Caco-2 (cell line): ENCODE measurements around the gene MAP3K8. TPM values are rescaled to one million over a fixed set of nuclear protein-coding genes. Genes with fewer than 3 reads are reported as not detected.

Source experiments
- BruUV-seq: library from RNA; stranded (reverse); fragments of 400-500 nt; replicated peaks from 2 replicates; lab custom pipeline; 2021; lab: Mats Ljungman, UMichigan
- CTCF ChIA-PET: fragments of 300-600 bp; sonication (Branson Sonifier 250); formaldehyde crosslinking; loops from one replicate; lab custom pipeline; 2022; ENCODE audit warnings: antibody characterized with exemption; lab: Charles Lee
- POLR2A ChIA-PET: fragments of 300-600 bp; sonication (Branson Sonifier 250); formaldehyde crosslinking; loops from one replicate; lab custom pipeline; 2022; ENCODE audit warnings: antibody characterized with exemption; lab: Charles Lee
- DNase-seq, 2 experiments: peaks; one replicate each; pipeline versions ENCODE4 v3.0.0 to v3.0.0-alpha.2; 2020 to 2022
- H3K27me3 ChIP-seq: replicated peaks from 2 replicates; pipeline ENCODE4 v1.6.0; 2011; ENCODE audit warnings: low read length; ENCODE audit not compliant: control insufficient read depth, insufficient read depth
- H3K36me3 ChIP-seq: 2 replicates; pipeline ENCODE4 v1.5.1; 2011; ENCODE audit warnings: low read length; ENCODE audit not compliant: control insufficient read depth, insufficient read depth
- H3K4me1 ChIP-seq: fragments of 250-450 bp; sonication (Bioruptor Pico); 2 replicates; pipeline ENCODE4 v1.5.1; 2020; ENCODE audit warnings: mild to moderate bottlenecking
- H3K4me3 ChIP-seq: 2 replicates; pipeline ENCODE4 v1.5.1; 2011; ENCODE audit warnings: low read depth, mild to moderate bottlenecking, control low read depth, low read length
- H3K9me3 ChIP-seq: fragments of 250-450 bp; sonication (Bioruptor Pico); 2 replicates; pipeline ENCODE4 v1.5.1; 2020; ENCODE audit warnings: mild to moderate bottlenecking, moderate library complexity
- H3K27ac Mint-ChIP-seq: one replicate; pipeline ENCODE4 v1.8.0; 2022; ENCODE audit warnings: mixed read lengths; ENCODE audit not compliant: unreplicated experiment
- H3K27me3 Mint-ChIP-seq: one replicate; pipeline ENCODE4 v1.8.0; 2022; ENCODE audit warnings: mixed read lengths; ENCODE audit not compliant: insufficient read depth, unreplicated experiment
- H3K36me3 Mint-ChIP-seq: one replicate; pipeline ENCODE4 v1.8.0; 2022; ENCODE audit warnings: mild to moderate bottlenecking, mixed read lengths; ENCODE audit not compliant: insufficient read depth, unreplicated experiment
- H3K4me1 Mint-ChIP-seq: one replicate; pipeline ENCODE4 v1.8.0; 2022; ENCODE audit warnings: low read depth, mixed read lengths; ENCODE audit not compliant: unreplicated experiment
- H3K4me3 Mint-ChIP-seq: one replicate; pipeline ENCODE4 v1.8.0; 2022; ENCODE audit warnings: mild to moderate bottlenecking, moderate library complexity, mixed read lengths; ENCODE audit not compliant: unreplicated experiment
- H3K9me3 Mint-ChIP-seq: one replicate; pipeline ENCODE4 v1.8.0; 2022; ENCODE audit warnings: mixed read lengths; ENCODE audit not compliant: unreplicated experiment
- intact Hi-C: fragments of 100-400 bp; cut with micrococcal nuclease; formaldehyde crosslinking; loops from one replicate; pipeline ENCODE4 v1.10.0; 2022; ENCODE audit not compliant: unreplicated experiment
- total RNA-seq: library from RNA; stranded (reverse); gene quantifications from 2 replicates; pipeline ENCODE4 v1.2.3, GENCODE V29; 2022
- TF ChIP-seq, protein P1 (sequence below), 2 experiments: fragments of 200-600 bp in 1 of 2; IDR thresholded peaks; 1 replicate in 1 of 2; 2 replicates in 1 of 2; pipeline versions ENCODE4 v1.5.1 to v1.8.0; 2011 to 2022; ENCODE audit warnings: antibody characterized with exemption in 1 of 2, control low read depth in 1 of 2, inconsistent platforms in 1 of 2, low read depth in 1 of 2, low read length in 1 of 2, mild to moderate bottlenecking in 1 of 2, moderate library complexity in 1 of 2; ENCODE audit not compliant: insufficient read depth in 1 of 2, severe bottlenecking in 1 of 2, unreplicated experiment in 1 of 2

Gene MAP3K8
- total RNA-seq, 1 experiment from 2014 or later, result 17.9 TPM

DNA sequence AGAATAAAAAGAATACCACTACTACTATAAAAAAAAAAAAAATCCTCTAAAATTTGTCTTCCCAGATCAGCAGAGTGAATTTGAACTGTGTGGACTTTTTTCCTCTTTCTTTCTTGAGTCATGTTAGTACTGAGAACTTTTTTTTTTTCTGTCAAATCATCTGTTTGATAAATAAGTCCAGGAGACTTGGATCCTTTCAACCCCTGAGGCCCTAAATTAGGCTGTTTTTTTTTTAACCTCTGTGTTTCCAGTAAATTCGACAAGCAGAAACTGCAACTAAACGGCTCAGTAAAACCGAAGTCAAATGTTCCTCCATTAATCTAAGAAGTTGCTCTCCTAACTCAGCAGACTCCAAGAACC is 2.7 kb downstream of the MAP3K8 start:
- DNase-seq, result no peak
- H3K4me3 ChIP-seq, result no peak overlapping the region
- intact Hi-C loops, result no loop called here
- peaks cover 70% of the 10 kb centered on the region for H3K36me3 Mint-ChIP-seq
- peaks cover 3% of the 10 kb centered on the region; the same call in 1 of the 2 replicates for H3K36me3 ChIP-seq
- TF ChIP-seq, protein P1, sequence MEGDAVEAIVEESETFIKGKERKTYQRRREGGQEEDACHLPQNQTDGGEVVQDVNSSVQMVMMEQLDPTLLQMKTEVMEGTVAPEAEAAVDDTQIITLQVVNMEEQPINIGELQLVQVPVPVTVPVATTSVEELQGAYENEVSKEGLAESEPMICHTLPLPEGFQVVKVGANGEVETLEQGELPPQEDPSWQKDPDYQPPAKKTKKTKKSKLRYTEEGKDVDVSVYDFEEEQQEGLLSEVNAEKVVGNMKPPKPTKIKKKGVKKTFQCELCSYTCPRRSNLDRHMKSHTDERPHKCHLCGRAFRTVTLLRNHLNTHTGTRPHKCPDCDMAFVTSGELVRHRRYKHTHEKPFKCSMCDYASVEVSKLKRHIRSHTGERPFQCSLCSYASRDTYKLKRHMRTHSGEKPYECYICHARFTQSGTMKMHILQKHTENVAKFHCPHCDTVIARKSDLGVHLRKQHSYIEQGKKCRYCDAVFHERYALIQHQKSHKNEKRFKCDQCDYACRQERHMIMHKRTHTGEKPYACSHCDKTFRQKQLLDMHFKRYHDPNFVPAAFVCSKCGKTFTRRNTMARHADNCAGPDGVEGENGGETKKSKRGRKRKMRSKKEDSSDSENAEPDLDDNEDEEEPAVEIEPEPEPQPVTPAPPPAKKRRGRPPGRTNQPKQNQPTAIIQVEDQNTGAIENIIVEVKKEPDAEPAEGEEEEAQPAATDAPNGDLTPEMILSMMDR (IDR thresholded peaks at IDR 0.05; ENCODE audit: insufficient read depth in 1 of 2, low read depth in 1 of 2, low read length in 1 of 2, severe bottlenecking in 1 of 2, unreplicated experiment in 1 of 2), result no peak
- POLR2A ChIA-PET, result no interaction called here
- no peaks in the 10 kb centered on the region for H3K9me3 ChIP-seq
- no TSS peak for BruUV-seq
- H3K27me3 Mint-ChIP-seq, result no peaks in the 10 kb centered on the region
- CTCF ChIA-PET, result interaction anchor here (0.9 to 2.2 kb wide), 3 partner anchors 99 to 154 kb away, joined by 3 to 7 read pairs (median 4); no protein-coding TSS in a partner anchor
- H3K4me3 Mint-ChIP-seq, result peak overlapping the region; percentile 92
- peak overlapping the region; percentile 58 for H3K27ac Mint-ChIP-seq
- H3K4me1 Mint-ChIP-seq, result peaks cover 49% of the 10 kb centered on the region
- H3K4me1 ChIP-seq, result peaks cover 37% of the 10 kb centered on the region
- no peaks in the 10 kb centered on the region for H3K27me3 ChIP-seq
- no peaks in the 10 kb centered on the region for H3K9me3 Mint-ChIP-seq

DNA sequence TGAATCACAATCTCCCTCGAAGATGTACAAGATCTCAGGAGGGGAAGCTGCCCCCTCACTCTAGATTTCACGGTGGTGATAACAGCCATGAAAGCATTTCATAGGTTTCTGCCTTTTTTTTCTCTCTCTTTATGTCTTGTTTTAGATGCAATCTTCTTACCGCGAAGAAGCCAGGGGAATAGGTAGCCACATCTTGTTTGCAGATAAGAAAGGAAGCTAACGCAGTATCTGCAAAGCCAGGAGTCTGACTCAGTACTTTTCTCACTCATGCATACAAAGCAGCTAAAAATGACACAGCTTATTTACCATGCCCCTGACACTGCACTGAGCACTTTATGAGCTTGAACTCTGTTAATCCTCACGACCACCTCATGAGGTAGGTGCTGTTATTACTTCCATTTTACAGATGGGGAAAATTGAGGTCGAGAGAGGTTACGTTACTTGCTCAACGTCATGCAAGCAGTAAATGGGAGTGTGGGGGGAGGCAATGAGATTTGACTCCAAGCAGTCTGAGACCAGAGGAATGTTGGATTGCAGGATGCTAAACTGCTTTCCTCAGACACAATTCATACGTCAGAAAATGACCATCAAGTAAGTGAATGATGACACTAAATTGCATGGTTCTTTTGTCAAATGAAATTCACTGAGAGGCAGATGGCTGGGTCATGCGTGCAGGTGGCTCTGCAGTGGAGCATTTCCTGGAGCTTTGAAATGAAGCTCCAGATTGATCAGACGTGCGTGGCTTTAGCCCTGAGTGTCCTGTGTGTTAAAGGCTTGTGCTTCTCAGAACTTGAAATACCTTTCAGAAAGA is 3.3 kb downstream of the MAP3K8 start:
- Mint-ChIP-seq H3K27ac (peak overlapping the region; percentile 58), H3K9me3 (no peaks in the 10 kb centered on the region), H3K36me3 (peaks cover 76% of the 10 kb centered on the region), H3K4me1 (peaks cover 53% of the 10 kb centered on the region), H3K27me3 (no peaks in the 10 kb centered on the region), H3K4me3 (peak overlapping the region; percentile 92)
- POLR2A ChIA-PET, result interaction anchor here (0.5 to 1.9 kb wide), 3 partner anchors 14 to 88 kb away, joined by 3 to 13 read pairs (median 8); no protein-coding TSS in a partner anchor
- BruUV-seq, result no TSS peak
- Histone ChIP-seq H3K4me3 (no peak overlapping the region), H3K9me3 (no peaks in the 10 kb centered on the region), H3K27me3 (no peaks in the 10 kb centered on the region), H3K4me1 (peaks cover 35% of the 10 kb centered on the region), H3K36me3 (peaks cover 3% of the 10 kb centered on the region; the same call in 1 of the 2 replicates)
- TF ChIP-seq, protein P1 (IDR thresholded peaks at IDR 0.05; ENCODE audit: insufficient read depth in 1 of 2, low read depth in 1 of 2, low read length in 1 of 2, severe bottlenecking in 1 of 2, unreplicated experiment in 1 of 2), result no peak
- intact Hi-C loops, result no loop called here
- DNase-seq, result no peak
- CTCF ChIA-PET, result interaction anchor here (0.9 to 2.2 kb wide), 6 partner anchors 14 to 154 kb away, joined by 3 to 10 read pairs (median 6); no protein-coding TSS in a partner anchor

DNA sequence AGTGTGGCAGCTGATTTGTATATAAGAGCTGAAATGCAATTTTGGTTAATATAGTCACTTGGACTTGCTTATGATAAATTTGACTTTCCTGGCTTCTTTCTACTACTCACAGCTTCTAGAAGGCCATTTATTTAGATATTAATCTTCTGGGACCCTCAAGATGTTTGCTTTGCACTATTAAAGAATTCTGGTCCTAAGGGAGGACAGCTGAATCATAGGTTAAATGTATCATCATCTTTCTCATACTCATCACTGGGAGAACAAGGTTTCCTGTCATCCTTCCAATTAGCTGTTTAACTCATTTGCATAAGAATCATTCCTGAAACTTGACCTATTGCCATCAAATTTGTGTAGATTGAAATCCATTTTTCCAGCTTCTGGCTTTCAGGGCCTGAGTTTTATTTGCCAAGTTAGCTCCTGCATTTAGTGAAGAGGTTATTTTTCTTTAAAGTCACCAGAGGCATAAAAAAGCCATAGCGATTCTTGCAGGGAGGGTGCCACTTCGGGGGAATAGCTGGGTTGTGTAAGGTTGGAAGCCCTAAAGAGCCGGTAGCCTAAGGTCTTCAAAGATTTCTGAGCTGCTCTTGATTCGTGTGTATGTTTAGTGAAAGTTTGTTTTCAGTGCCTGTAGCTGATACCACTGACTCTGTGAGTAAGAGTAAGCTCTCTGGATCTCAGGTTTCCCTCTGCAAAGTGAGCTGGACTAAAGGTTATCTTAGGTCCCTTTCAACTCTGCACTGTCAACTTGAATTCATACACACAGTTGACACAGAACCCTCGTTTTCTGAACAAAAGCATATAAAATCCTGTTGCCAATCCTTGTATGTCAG is 4.3 kb downstream of the MAP3K8 start:
- ChIA-PET CTCF (interaction anchor here (0.5 to 2.2 kb wide), 7 partner anchors 12 to 440 kb away, joined by 3 to 10 read pairs (median 7); no protein-coding TSS in a partner anchor), POLR2A (interaction anchor here (0.5 to 1.9 kb wide), 4 partner anchors 15 to 107 kb away, joined by 3 to 13 read pairs (median 6); no protein-coding TSS in a partner anchor)
- H3K36me3 Mint-ChIP-seq, result peaks cover 69% of the 10 kb centered on the region
- no peaks in the 10 kb centered on the region for H3K9me3 Mint-ChIP-seq
- Histone ChIP-seq H3K4me1 (peaks cover 32% of the 10 kb centered on the region), H3K36me3 (peaks cover 3% of the 10 kb centered on the region; the same call in 1 of the 2 replicates), H3K4me3 (no peak overlapping the region), H3K9me3 (no peaks in the 10 kb centered on the region), H3K27me3 (no peaks in the 10 kb centered on the region)
- H3K4me1 Mint-ChIP-seq, result peaks cover 45% of the 10 kb centered on the region
- no TSS peak for BruUV-seq
- DNase-seq, result peak in 1 of 2 experiments; percentile 60
- no peaks in the 10 kb centered on the region for H3K27me3 Mint-ChIP-seq
- peak overlapping the region; percentile 39 for H3K4me3 Mint-ChIP-seq
- TF ChIP-seq, protein P1 (IDR thresholded peaks at IDR 0.05; ENCODE audit: insufficient read depth in 1 of 2, low read depth in 1 of 2, low read length in 1 of 2, severe bottlenecking in 1 of 2, unreplicated experiment in 1 of 2), result no peak
- H3K27ac Mint-ChIP-seq, result peak overlapping the region; percentile 54
- intact Hi-C loops, result loop anchor here (1.0 kb wide), 2 partner anchors 24 to 96 kb away; no protein-coding TSS in a partner anchor
